ENCODE data around the gene TBC1D16. TPM values are rescaled to one million over a fixed set of nuclear protein-coding genes. Genes with fewer than 3 reads are reported as not detected.

Gene TBC1D16
- total and polyA plus RNA-seq, 2 donors (not counting 1 experiment from before 2014, with no cell fraction given): 0.82 to 2.7 TPM

GRCh38 chr17:79993390-79994227, 42.1 kb downstream of the TBC1D16 start:
- peak; percentile 58 for DNase-seq
- no peak overlapping the region for H3K4me3 ChIP-seq (ENCODE audit: control extremely low read depth in 1 of 5, extremely low read depth in 1 of 5, insufficient read depth in 1 of 5, low read depth in 2 of 5, low read length in 4 of 5)
- CTCF ChIA-PET: interaction anchor here (0.6 to 2.9 kb wide), 13 partner anchors 10 to 252 kb away, joined by 3 to 17 read pairs (median 5); partner anchors contain the start of gene CBX4
- Mint-ChIP-seq H3K27me3 (peaks cover 5% of the 10 kb centered on the region), H3K4me3 (no peak overlapping the region), H3K27ac (no peak overlapping the region), H3K9me3 (ENCODE audit: insufficient read depth) (no peaks in the 10 kb centered on the region), H3K4me1 (peaks cover 43% of the 10 kb centered on the region)
- H3K4me2 ChIP-seq (replicated peaks; ENCODE audit: low read depth, low read length, poor library complexity, severe bottlenecking): peak overlapping the region; percentile 42
- H2AFZ ChIP-seq (ENCODE audit: insufficient read depth, low read depth, low read length, poor library complexity, severe bottlenecking): peak overlapping the region; percentile 56
- POLR2A ChIA-PET: interaction anchor here (1.2 kb wide), 1 partner anchor 51 kb away, joined by 4 read pairs; no protein-coding TSS in a partner anchor
- H3K79me2 ChIP-seq (ENCODE audit: control insufficient read depth, insufficient read depth, low read length): no peaks in the 10 kb centered on the region
- peaks cover 38 to 48% of the 10 kb centered on the region in 2 donors for H3K4me1 ChIP-seq (ENCODE audit: control insufficient read depth in 2 of 2, insufficient read depth in 2 of 2, low read length in 2 of 2)
- WGBS (ENCODE audit: insufficient coverage): 32% methylated on average over 22 of the region's 22 CpGs
- no peak for TF ChIP-seq CTCF (IDR thresholded peaks at IDR 0.05)
- TF ChIP-seq EZH2 (IDR thresholded peaks at IDR 0.05; ENCODE audit: borderline replicate concordance, insufficient read depth, low read depth, low read length, poor library complexity, severe bottlenecking): no peak
- no peak overlapping the region for H3K27ac ChIP-seq (ENCODE audit: low read length in 2 of 2)
- intact Hi-C loops (cut with micrococcal nuclease): loop anchor here (5.0 kb wide), 1 partner anchor 246 kb away; no protein-coding TSS in a partner anchor
- ATAC-seq (ENCODE audit: low read depth): no peak
- H3K9me3 ChIP-seq (ENCODE audit: control extremely low read depth in 1 of 3, control insufficient read depth in 2 of 3, insufficient read depth in 1 of 3, low read length in 2 of 3): no peaks in the 10 kb centered on the region
- H3K9ac ChIP-seq (ENCODE audit: low read length): no peak overlapping the region
- H3K36me3 ChIP-seq (replicated peaks in 1 of 2; ENCODE audit: control extremely low read depth in 1 of 2, control insufficient read depth in 1 of 2, extremely low read depth in 1 of 2, insufficient read depth in 2 of 2, low read length in 1 of 2): no peaks in the 10 kb centered on the region
- no peaks in the 10 kb centered on the region for H4K20me1 ChIP-seq (ENCODE audit: control insufficient read depth, insufficient read depth, low read length, poor library complexity, severe bottlenecking)
- peaks cover 0 to 18% (median 0%) of the 10 kb centered on the region in 4 experiments for H3K27me3 ChIP-seq (replicated peaks in 1 of 4; ENCODE audit: control extremely low read depth in 1 of 4, control insufficient read depth in 3 of 4, insufficient read depth in 4 of 4, low read length in 3 of 4)

Measured in B cell (primary cell).